Stomach (tissue), 9 donors: ENCODE data around the gene B3GNT5. TPM values are rescaled to one million over a fixed set of nuclear protein-coding genes. Genes with fewer than 3 reads are reported as not detected.

Experiments
- DNase-seq, 2 donors: peaks; one replicate each; pipeline versions ENCODE4 v3.0.0 to v3.0.0-alpha.2; 2013 to 2019
- H3K27ac ChIP-seq, 5 donors: fragments of 200-600 bp in 4 of 5; sonication (generic) in 4 of 5; one replicate each; pipeline ENCODE4 v1.5.1; 2013 to 2019; ENCODE audit warnings: mild to moderate bottlenecking in 1 of 5, moderate library complexity in 1 of 5
- H3K27me3 ChIP-seq, 3 donors: fragments of 200-600 bp; sonication (generic); one replicate each; pipeline ENCODE4 v1.5.1; 2017 to 2019; ENCODE audit warnings: mixed run types in 1 of 3
- H3K36me3 ChIP-seq, 4 donors: fragments of 200-600 bp; sonication (generic); 1 replicate in 3 of 4; 2 replicates in 1 of 4; pipeline ENCODE4 v1.5.1; 2016 to 2019
- H3K4me1 ChIP-seq, 4 donors: fragments of 200-600 bp; sonication (generic); one replicate each; pipeline ENCODE4 v1.5.1; 2016 to 2019
- H3K4me3 ChIP-seq, 4 donors: fragments of 200-600 bp; sonication (generic) in 3 of 4; one replicate each; pipeline ENCODE4 v1.5.1; 2016 to 2019; ENCODE audit warnings: mild to moderate bottlenecking in 1 of 4
- H3K9me3 ChIP-seq, 4 donors: fragments of 200-600 bp; sonication (generic); one replicate each; pipeline ENCODE4 v1.5.1; 2016 to 2019
- EP300 ChIP-seq: sonication (generic); formaldehyde crosslinking; IDR thresholded peaks from one replicate; pipeline ENCODE4 v1.6.1; 2017; ENCODE audit warnings: antibody characterized with exemption
- POLR2A ChIP-seq, 4 donors: fragments of 450-650 bp; IDR thresholded peaks; one replicate each; pipeline ENCODE4 v1.6.1; 2016; ENCODE audit warnings: antibody characterized with exemption in 4 of 4, control low read depth in 2 of 4, mild to moderate bottlenecking in 1 of 4, moderate library complexity in 1 of 4
- POLR2AphosphoS5 ChIP-seq, 3 donors: sonication (generic); formaldehyde crosslinking; IDR thresholded peaks; one replicate each; pipeline ENCODE4 v1.6.1; 2016; ENCODE audit warnings: antibody characterized with exemption in 3 of 3
- WGBS, 5 donors: extraction: QIAGEN DNeasy Blood & Tissue Kit in 3 of 5; methylation state at CpG; one replicate each; pipeline versions ENCODE4 v1.1.5 to v1.1.7; 2013 to 2018; 5-methylcytosine and 5-hydroxymethylcytosine counted together
- intact Hi-C: fragments of 100-400 bp; cut with DNase I; formaldehyde crosslinking; loops from one replicate; pipeline ENCODE4 v1.15.1; 2023; ENCODE audit warnings: low total_unique reads
- polyA plus RNA-seq, 3 donors: library from polyadenylated mRNA; stranded (reverse); fragments of 200-250 nt; gene quantifications; one replicate each; pipeline ENCODE4 v1.2.3, GENCODE V29; 2013
- small RNA-seq, 4 donors: library from RNA; depleted of rRNA; stranded (forward); fragments of <200 nt; gene quantifications; one replicate each; pipeline ENCODE3, GENCODE V24; 2016
- total RNA-seq, 5 donors: library from RNA; depleted of rRNA; stranded (reverse); fragments of >200 nt; gene quantifications; one replicate each; pipeline versions ENCODE4 v1.1.0 to v1.2.3, GENCODE V29; 2014 to 2016
- TF ChIP-seq, protein P1 (sequence below), 7 experiments: fragments of 450-650 bp in 4 of 7; fragments of 200-600 bp in 3 of 7; sonication (generic) in 3 of 7; IDR thresholded peaks; one replicate each; pipeline ENCODE4 v1.5.1; 2016 to 2019; ENCODE audit warnings: antibody characterized with exemption in 7 of 7, control low read depth in 2 of 7, mild to moderate bottlenecking in 1 of 7
- donor health status: healthy with polysubstance abuse.
- donor health status: Bipolar disorder and iron deficiency.
- donor health status: healthy.

The B3GNT5 gene
- total and polyA plus RNA-seq, 8 donors = 4.1 to 39.7 (median 7.2) TPM

DNA sequence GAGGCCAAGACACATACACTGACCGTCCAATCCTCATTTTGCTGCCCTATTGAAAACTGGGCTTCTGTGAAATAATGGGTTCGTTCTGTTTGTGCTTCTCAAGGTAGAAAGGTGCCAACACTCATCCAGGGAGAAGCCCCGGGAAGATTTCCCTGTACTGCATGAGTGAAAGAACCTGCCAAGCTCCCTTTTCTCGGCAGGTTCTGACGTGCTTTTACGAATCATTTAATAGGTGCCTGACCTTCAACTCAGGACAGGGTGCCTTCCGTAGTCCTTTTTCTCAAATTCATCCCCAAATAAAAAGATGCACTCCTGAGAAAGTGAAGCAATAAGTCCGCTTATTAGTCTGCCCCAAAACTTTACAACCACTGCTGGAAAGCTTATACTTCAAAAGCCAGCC is 64.2 kb downstream of the B3GNT5 start:
- H3K27ac ChIP-seq = no peak overlapping the region
- H3K27me3 ChIP-seq = no peaks in the 10 kb centered on the region
- no peak overlapping the region for H3K4me3 ChIP-seq
- WGBS, 5 donors = 88 to 92% (median 90%) methylated on average over 8 of the region's 8 CpGs
- TF ChIP-seq, protein P1, sequence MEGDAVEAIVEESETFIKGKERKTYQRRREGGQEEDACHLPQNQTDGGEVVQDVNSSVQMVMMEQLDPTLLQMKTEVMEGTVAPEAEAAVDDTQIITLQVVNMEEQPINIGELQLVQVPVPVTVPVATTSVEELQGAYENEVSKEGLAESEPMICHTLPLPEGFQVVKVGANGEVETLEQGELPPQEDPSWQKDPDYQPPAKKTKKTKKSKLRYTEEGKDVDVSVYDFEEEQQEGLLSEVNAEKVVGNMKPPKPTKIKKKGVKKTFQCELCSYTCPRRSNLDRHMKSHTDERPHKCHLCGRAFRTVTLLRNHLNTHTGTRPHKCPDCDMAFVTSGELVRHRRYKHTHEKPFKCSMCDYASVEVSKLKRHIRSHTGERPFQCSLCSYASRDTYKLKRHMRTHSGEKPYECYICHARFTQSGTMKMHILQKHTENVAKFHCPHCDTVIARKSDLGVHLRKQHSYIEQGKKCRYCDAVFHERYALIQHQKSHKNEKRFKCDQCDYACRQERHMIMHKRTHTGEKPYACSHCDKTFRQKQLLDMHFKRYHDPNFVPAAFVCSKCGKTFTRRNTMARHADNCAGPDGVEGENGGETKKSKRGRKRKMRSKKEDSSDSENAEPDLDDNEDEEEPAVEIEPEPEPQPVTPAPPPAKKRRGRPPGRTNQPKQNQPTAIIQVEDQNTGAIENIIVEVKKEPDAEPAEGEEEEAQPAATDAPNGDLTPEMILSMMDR (IDR thresholded peaks at IDR 0.05) = no peak
- TF ChIP-seq EP300 (no peak), POLR2A (IDR thresholded peaks at IDR 0.05) (no peak), POLR2AphosphoS5 (IDR thresholded peaks at IDR 0.05) (no peak)
- H3K9me3 ChIP-seq = no peaks in the 10 kb centered on the region
- intact Hi-C loops = no loop called here
- H3K36me3 ChIP-seq = no peaks in the 10 kb centered on the region
- no peaks in the 10 kb centered on the region for H3K4me1 ChIP-seq
- no peak for DNase-seq

DNA sequence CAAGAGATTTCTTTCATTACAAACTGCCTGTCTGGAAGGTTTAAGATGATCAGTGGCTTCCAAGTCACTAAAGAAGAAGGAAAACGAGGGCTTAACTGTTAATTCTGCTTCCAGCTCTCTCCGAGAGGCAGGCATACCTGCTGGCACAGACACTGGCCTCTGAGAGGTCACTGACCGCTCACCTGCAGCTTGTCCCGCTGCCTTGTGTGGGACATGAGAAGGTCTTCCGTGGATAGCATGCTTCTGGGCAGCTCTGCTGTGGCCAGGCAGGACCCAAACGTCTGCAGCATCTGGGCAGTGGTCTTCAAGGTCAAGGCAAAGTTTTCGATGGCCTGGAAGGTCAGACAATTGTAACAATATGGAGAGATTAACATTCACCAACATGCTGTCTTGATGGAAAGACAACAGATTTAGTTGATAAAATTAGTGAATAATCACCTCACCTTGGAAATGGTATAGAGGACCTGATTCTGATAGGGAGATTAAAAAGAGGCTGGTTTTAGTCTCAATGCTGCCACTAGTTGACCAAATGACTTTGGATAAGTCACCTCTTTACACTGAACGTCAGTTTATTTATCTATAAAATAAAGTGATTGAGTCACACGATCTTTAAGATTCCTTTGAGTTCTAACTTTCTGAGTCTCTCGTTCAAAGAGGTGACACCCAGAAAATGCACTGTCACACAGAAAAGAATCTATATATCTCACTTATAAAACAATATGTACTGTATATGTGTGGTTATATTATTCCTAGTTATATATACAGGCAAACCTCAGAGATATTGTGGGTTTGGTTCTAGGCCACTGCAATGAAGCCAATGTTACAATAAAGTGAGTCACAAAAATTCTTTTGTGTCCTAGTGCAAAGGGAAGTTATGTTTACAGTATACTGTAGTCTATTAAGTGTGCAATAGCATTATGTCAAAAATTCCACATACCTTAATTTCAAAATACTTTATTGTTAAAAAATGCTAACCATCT is 65.1 kb downstream of the B3GNT5 start:
- H3K4me1 ChIP-seq = no peaks in the 10 kb centered on the region
- intact Hi-C loops = no loop called here
- H3K36me3 ChIP-seq = no peaks in the 10 kb centered on the region
- DNase-seq = no peak
- no peaks in the 10 kb centered on the region for H3K9me3 ChIP-seq
- H3K27me3 ChIP-seq = no peaks in the 10 kb centered on the region
- H3K4me3 ChIP-seq = no peak overlapping the region
- no peak overlapping the region for H3K27ac ChIP-seq
- WGBS, 5 donors = 72 to 81% (median 76%) methylated on average over 10 of the region's 10 CpGs
- TF ChIP-seq POLR2A (IDR thresholded peaks at IDR 0.05) (no peak), EP300 (no peak), POLR2AphosphoS5 (IDR thresholded peaks at IDR 0.05) (no peak)
- TF ChIP-seq, protein P1 (IDR thresholded peaks at IDR 0.05) = no peak

DNA sequence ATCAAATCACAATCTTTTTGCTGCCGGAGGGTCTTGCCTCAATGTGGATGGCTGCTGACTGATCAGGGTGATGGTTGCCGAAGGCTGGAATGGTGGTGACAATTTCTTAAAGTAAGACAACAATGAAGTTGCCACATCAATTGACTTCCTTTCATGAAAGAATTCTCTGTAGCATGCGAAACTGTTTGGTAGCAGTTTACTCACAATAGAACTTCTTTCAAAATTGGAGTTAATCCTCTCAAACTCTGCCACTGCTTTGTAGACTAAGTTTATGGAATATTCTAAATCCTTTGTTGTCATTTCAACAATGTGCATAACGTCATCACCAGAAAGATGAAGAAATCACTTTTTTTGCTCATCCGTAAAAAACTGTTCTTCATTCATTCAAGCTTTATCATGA is 65.8 kb downstream of the B3GNT5 start:
- Histone ChIP-seq H3K36me3 (no peaks in the 10 kb centered on the region), H3K27me3 (no peaks in the 10 kb centered on the region), H3K4me1 (no peaks in the 10 kb centered on the region), H3K9me3 (no peaks in the 10 kb centered on the region), H3K4me3 (no peak overlapping the region), H3K27ac (no peak overlapping the region)
- no peak for DNase-seq
- TF ChIP-seq EP300 (no peak), POLR2AphosphoS5 (IDR thresholded peaks at IDR 0.05) (no peak), POLR2A (IDR thresholded peaks at IDR 0.05) (no peak)
- TF ChIP-seq, protein P1 (IDR thresholded peaks at IDR 0.05) = no peak
- intact Hi-C loops = no loop called here
- WGBS, 5 donors = 79 to 91% (median 83%) methylated on average over 5 of the region's 5 CpGs

DNA sequence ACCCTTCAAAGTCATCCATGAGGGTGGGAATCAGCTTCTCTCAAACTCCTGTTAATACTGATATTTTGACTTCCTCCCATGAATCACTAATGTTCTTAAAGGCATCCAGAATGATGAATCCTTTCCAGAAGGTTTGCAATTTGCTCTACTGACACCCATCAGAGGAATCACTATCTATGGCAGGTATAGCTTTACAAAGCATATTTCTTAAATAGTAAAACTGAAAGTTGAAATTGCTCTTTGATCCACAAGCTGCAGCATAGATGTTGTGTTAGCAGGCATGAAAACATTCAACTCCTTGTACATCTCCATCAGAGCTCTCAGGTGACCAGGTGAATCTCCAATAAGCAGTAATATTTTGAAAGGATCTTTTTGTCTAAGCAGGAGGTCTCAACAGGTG is 66.3 kb downstream of the B3GNT5 start:
- H3K27ac ChIP-seq = no peak overlapping the region
- no peak for DNase-seq
- H3K9me3 ChIP-seq = no peaks in the 10 kb centered on the region
- no peak overlapping the region for H3K4me3 ChIP-seq
- no peaks in the 10 kb centered on the region for H3K4me1 ChIP-seq
- H3K27me3 ChIP-seq = no peaks in the 10 kb centered on the region
- intact Hi-C loops = no loop called here
- no peak for TF ChIP-seq POLR2A (IDR thresholded peaks at IDR 0.05)
- TF ChIP-seq, protein P1 (IDR thresholded peaks at IDR 0.05) = no peak
- TF ChIP-seq POLR2AphosphoS5 (IDR thresholded peaks at IDR 0.05) = no peak
- no peak for TF ChIP-seq EP300
- H3K36me3 ChIP-seq = no peaks in the 10 kb centered on the region

Small RNAs within 50 kb of the gene (small RNA-seq; reads per million reads assigned to genes)
- gene RNA5SP151 = 0 reads per million in 4 donors

Other genes with a start within 250 kb of the B3GNT5 start
- 10 to 100 TPM; 16.5 to 83.9 (median 49.8) TPM for gene MCCC1, start 153.8 kb upstream of the B3GNT5 start, total RNA-seq
- gene MCCC1, start 153.8 kb upstream of the B3GNT5 start, polyA plus RNA-seq = 10 to 100 TPM; 28.8 to 44.4 (median 40.8) TPM
- gene LAMP3, start 90.5 kb upstream of the B3GNT5 start, total RNA-seq = 1 to 10 TPM in 1 of 5 donors, under 1 TPM in 2, not detected in 2; 0.87 to 5.8 (median 0.92) TPM
- gene LAMP3, start 90.5 kb upstream of the B3GNT5 start, polyA plus RNA-seq = 1 to 10 TPM in 1 of 3 donors, under 1 TPM in 2; 0.31 to 1.2 (median 0.76) TPM
- 1 to 10 TPM in 1 of 5 donors, under 1 TPM in 2, not detected in 2; 0.14 to 2.0 (median 0.29) TPM for gene MCF2L2, start 175.4 kb downstream of the B3GNT5 start, total RNA-seq
- gene MCF2L2, start 175.4 kb downstream of the B3GNT5 start, polyA plus RNA-seq = under 1 TPM; 0.05 to 0.46 (median 0.12) TPM